HepG2 (cell line): ENCODE results near the gene SOCS1. TPM values are rescaled to one million over a fixed set of nuclear protein-coding genes. Genes with fewer than 3 reads are reported as not detected.

Source experiments
- CBFB ChIP-seq: sonication (generic); formaldehyde crosslinking; IDR thresholded peaks from 2 replicates; pipeline ENCODE4 v1.4.0; 2020; ENCODE audit warnings: missing genetic modification reagents
- HNRNPK ChIP-seq: fragments of 200-400 bp; formaldehyde crosslinking; IDR thresholded peaks from 2 replicates; pipeline ENCODE4 v1.6.1; 2018; ENCODE audit warnings: low read length, low read depth, moderate library complexity, mild to moderate bottlenecking; ENCODE audit not compliant: poor library complexity, severe bottlenecking
- KDM1A ChIP-seq: IDR thresholded peaks from 2 replicates; pipeline ENCODE4 v1.6.1; 2016; ENCODE audit warnings: missing compliant biosample characterization
- KDM3A ChIP-seq: IDR thresholded peaks from 2 replicates; pipeline ENCODE4 v1.6.1; 2018; ENCODE audit warnings: low read depth, missing compliant biosample characterization
- MAX ChIP-seq: IDR thresholded peaks from 2 replicates; pipeline ENCODE4 v1.6.1; 2012; ENCODE audit warnings: inconsistent platforms
- PRMT3 ChIP-seq: sonication (generic); formaldehyde crosslinking; IDR thresholded peaks from 2 replicates; pipeline ENCODE4 v1.8.1; 2022; ENCODE audit warnings: low read depth, mild to moderate bottlenecking, moderate library complexity, missing genetic modification reagents, borderline replicate concordance
- SKIL ChIP-seq: sonication (generic); formaldehyde crosslinking; IDR thresholded peaks from 2 replicates; pipeline ENCODE4 v1.8.0; 2022; ENCODE audit warnings: missing genetic modification reagents, mild to moderate bottlenecking, moderate library complexity, borderline replicate concordance
- SP5 ChIP-seq: IDR thresholded peaks from 2 replicates; pipeline ENCODE4 v1.6.1; 2016; ENCODE audit warnings: low read depth, borderline replicate concordance
- THAP11 ChIP-seq: IDR thresholded peaks from 2 replicates; pipeline ENCODE4 v1.6.1; 2016; ENCODE audit warnings: missing biosample characterization, missing genetic modification reagents
- ZBTB4 ChIP-seq: sonication (generic); formaldehyde crosslinking; IDR thresholded peaks from 2 replicates; pipeline ENCODE4 v1.4.0; 2020; ENCODE audit warnings: missing genetic modification reagents, mild to moderate bottlenecking, borderline replicate concordance
- ZFP41 ChIP-seq: sonication (generic); formaldehyde crosslinking; IDR thresholded peaks from 2 replicates; pipeline ENCODE4 v1.4.0; 2020; ENCODE audit warnings: mild to moderate bottlenecking, missing genetic modification reagents, borderline replicate concordance
- ZNF256 ChIP-seq: sonication (generic); formaldehyde crosslinking; conservative IDR thresholded peaks from 2 replicates; pipeline ENCODE4 v1.4.0; 2020; ENCODE audit warnings: missing genetic modification reagents
- ZNF274 ChIP-seq: sonication (generic); formaldehyde crosslinking; IDR thresholded peaks from 2 replicates; pipeline ENCODE4 v1.5.1; 2020; ENCODE audit warnings: mild to moderate bottlenecking, missing genetic modification reagents
- ZNF577 ChIP-seq: sonication (generic); formaldehyde crosslinking; IDR thresholded peaks from 2 replicates; pipeline ENCODE4 v1.4.0; 2020; ENCODE audit warnings: mild to moderate bottlenecking, low read depth, missing genetic modification reagents, borderline replicate concordance
- ZNF660 ChIP-seq: sonication (generic); formaldehyde crosslinking; IDR thresholded peaks from 2 replicates; pipeline ENCODE4 v1.5.1; 2020; ENCODE audit warnings: mild to moderate bottlenecking, low read depth, missing genetic modification reagents, borderline replicate concordance
- polyA plus RNA-seq, 8 experiments: library from polyadenylated mRNA; depleted of rRNA in 3 of 8; stranded (reverse) in 7 of 8; unstranded in 1 of 8; fragments of >200 nt; fragmentation: Illumina TruSeq in 4 of 8; extraction: Trizol in 4 of 8; gene quantifications; 2 replicates each; pipeline versions ENCODE4 v1.2.1 to v1.2.3, GENCODE V29; 2011 to 2016; ENCODE audit warnings: low read depth in 4 of 8, missing spikeins in 1 of 8, mixed read lengths in 1 of 8; ENCODE audit not compliant: insufficient read depth in 1 of 8
- total RNA-seq, 5 experiments: library from RNA; depleted of rRNA; stranded (reverse); fragments of >200 nt; fragmentation: Illumina TruSeq; extraction: Trizol; gene quantifications; 2 replicates each; pipeline ENCODE4 v1.2.3, GENCODE V29; 2016; ENCODE audit warnings: low read depth in 1 of 5
- TF ChIP-seq, protein P1 (sequence below): sonication (generic); formaldehyde crosslinking; IDR thresholded peaks from 2 replicates; pipeline ENCODE4 v1.5.0; 2020; ENCODE audit warnings: missing genetic modification reagents
- TF ChIP-seq, protein P2 (sequence below): sonication (generic); formaldehyde crosslinking; IDR thresholded peaks from 2 replicates; pipeline ENCODE4 v1.4.0; 2020; ENCODE audit warnings: missing genetic modification reagents, borderline replicate concordance
- TF ChIP-seq, protein P3 (sequence below): sonication (generic); formaldehyde crosslinking; IDR thresholded peaks from 2 replicates; pipeline ENCODE4 v1.5.1; 2020; ENCODE audit warnings: mild to moderate bottlenecking, moderate library complexity, missing genetic modification reagents

SOCS1 gene
- total and polyA plus RNA-seq, 2 of the 13 experiments (the other 11 are each of a cell fraction or from before 2014, with no cell fraction given), result 5.3 to 6.3 TPM

DNA sequence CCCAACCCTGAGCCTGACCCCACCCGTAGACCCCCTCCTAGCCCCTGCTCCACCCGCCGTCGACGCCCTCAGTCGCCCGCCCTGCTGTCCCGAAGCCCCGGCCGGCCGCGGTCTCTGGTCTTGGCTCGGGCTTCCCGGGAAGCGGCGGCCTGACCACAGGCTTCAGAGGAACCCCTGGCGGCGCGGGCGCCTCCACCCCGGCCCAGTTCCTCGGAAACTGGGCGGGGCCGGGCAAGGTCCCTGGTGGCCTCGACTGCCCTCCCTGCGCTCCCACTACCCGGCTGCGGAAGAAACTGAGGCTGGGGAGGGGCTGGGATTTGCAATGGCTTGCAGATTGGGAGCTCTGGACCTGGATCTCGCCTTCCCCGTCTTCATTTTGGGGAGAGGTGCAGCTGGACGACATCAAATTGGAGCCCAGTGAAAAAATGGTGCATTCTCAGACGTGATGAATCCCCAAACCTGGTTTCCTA is 692 bp upstream of the SOCS1 start (continued):
- TF ChIP-seq, protein P1, sequence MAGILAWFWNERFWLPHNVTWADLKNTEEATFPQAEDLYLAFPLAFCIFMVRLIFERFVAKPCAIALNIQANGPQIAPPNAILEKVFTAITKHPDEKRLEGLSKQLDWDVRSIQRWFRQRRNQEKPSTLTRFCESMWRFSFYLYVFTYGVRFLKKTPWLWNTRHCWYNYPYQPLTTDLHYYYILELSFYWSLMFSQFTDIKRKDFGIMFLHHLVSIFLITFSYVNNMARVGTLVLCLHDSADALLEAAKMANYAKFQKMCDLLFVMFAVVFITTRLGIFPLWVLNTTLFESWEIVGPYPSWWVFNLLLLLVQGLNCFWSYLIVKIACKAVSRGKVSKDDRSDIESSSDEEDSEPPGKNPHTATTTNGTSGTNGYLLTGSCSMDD (CRISPR knock-in tag), result no peak
- TF ChIP-seq ZBTB4 (CRISPR knock-in tag) (no peak), KDM1A (no peak), ZNF577 (CRISPR knock-in tag) (0 out of 2 replicates have a peak, but pooled peaks have one; percentile 19), ZNF660 (no peak), CBFB (CRISPR knock-in tag) (0 out of 2 replicates have a peak, but pooled peaks have one; percentile 17), SKIL (CRISPR knock-in tag) (no peak), ZFP41 (no peak), ZNF256 (CRISPR knock-in tag) (no peak), MAX (0 out of 2 replicates have a peak, but pooled peaks have one; percentile 1), THAP11 (CRISPR knock-in tag) (no peak), HNRNPK (peak; percentile 95), ZNF274 (CRISPR knock-in tag) (peak; percentile 0; the same call in 1 of the 2 replicates), SP5 (CRISPR knock-in tag) (peak; percentile 40), PRMT3 (no peak), KDM3A (peak; percentile 15; the same call in 1 of the 2 replicates)
- TF ChIP-seq, protein P2, sequence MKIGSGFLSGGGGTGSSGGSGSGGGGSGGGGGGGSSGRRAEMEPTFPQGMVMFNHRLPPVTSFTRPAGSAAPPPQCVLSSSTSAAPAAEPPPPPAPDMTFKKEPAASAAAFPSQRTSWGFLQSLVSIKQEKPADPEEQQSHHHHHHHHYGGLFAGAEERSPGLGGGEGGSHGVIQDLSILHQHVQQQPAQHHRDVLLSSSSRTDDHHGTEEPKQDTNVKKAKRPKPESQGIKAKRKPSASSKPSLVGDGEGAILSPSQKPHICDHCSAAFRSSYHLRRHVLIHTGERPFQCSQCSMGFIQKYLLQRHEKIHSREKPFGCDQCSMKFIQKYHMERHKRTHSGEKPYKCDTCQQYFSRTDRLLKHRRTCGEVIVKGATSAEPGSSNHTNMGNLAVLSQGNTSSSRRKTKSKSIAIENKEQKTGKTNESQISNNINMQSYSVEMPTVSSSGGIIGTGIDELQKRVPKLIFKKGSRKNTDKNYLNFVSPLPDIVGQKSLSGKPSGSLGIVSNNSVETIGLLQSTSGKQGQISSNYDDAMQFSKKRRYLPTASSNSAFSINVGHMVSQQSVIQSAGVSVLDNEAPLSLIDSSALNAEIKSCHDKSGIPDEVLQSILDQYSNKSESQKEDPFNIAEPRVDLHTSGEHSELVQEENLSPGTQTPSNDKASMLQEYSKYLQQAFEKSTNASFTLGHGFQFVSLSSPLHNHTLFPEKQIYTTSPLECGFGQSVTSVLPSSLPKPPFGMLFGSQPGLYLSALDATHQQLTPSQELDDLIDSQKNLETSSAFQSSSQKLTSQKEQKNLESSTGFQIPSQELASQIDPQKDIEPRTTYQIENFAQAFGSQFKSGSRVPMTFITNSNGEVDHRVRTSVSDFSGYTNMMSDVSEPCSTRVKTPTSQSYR (CRISPR knock-in tag), result no peak
- TF ChIP-seq, protein P3, sequence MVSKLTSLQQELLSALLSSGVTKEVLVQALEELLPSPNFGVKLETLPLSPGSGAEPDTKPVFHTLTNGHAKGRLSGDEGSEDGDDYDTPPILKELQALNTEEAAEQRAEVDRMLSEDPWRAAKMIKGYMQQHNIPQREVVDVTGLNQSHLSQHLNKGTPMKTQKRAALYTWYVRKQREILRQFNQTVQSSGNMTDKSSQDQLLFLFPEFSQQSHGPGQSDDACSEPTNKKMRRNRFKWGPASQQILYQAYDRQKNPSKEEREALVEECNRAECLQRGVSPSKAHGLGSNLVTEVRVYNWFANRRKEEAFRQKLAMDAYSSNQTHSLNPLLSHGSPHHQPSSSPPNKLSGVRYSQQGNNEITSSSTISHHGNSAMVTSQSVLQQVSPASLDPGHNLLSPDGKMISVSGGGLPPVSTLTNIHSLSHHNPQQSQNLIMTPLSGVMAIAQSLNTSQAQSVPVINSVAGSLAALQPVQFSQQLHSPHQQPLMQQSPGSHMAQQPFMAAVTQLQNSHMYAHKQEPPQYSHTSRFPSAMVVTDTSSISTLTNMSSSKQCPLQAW (CRISPR knock-in tag), result peak; percentile 57; the same call in 1 of the 2 replicates
